ENCODE data around the gene GSTM2.

The GSTM2 gene

DNA sequence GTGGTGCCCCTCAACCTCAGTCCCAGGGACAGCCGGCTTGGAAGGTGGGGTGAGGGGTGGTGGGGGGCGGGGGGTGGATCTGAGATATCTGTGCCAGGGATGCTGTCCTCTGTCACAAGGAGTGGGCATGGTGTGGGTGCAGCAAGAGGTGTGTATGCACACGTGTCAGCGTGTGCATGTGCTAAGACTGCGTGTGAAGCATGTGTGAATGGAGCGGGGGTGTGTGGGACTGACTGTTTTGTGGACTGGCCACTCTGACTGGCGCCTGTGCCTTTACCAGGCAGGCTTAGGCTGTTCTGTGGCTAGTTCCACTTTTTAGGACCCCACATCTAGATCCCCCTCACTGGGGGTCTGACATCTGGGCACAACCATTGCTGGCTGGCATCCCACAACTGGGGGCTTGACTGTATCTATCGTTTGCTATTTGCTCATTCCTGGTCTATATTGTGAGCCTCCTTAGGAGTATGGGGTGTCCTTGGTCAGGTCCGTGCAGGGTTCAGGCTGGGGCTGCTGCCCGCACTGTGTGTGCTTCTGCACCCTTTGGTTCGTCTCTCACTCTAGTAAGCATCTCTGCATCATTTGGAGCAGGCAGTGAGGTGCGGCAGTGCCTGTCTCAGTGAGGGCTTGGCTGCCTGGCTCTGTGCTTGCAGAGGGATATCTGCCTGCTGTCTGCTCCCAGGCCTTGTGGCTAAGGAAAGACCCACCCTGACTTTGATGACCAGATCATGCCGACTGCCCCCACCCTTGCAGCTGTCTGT is 46.3 kb upstream of the GSTM2 start:
- TF ChIP-seq, protein P1, sequence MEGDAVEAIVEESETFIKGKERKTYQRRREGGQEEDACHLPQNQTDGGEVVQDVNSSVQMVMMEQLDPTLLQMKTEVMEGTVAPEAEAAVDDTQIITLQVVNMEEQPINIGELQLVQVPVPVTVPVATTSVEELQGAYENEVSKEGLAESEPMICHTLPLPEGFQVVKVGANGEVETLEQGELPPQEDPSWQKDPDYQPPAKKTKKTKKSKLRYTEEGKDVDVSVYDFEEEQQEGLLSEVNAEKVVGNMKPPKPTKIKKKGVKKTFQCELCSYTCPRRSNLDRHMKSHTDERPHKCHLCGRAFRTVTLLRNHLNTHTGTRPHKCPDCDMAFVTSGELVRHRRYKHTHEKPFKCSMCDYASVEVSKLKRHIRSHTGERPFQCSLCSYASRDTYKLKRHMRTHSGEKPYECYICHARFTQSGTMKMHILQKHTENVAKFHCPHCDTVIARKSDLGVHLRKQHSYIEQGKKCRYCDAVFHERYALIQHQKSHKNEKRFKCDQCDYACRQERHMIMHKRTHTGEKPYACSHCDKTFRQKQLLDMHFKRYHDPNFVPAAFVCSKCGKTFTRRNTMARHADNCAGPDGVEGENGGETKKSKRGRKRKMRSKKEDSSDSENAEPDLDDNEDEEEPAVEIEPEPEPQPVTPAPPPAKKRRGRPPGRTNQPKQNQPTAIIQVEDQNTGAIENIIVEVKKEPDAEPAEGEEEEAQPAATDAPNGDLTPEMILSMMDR (IDR thresholded peaks at IDR 0.05; ENCODE audit: control insufficient read depth, insufficient read depth, low read depth, low read length, missing control alignments) = no peak
- no peak for DNase-seq (ENCODE audit: low read depth)
- peak overlapping the region; percentile 89 for H3K4me3 ChIP-seq (ENCODE audit: control insufficient read depth, low read depth, low read length)

DNA sequence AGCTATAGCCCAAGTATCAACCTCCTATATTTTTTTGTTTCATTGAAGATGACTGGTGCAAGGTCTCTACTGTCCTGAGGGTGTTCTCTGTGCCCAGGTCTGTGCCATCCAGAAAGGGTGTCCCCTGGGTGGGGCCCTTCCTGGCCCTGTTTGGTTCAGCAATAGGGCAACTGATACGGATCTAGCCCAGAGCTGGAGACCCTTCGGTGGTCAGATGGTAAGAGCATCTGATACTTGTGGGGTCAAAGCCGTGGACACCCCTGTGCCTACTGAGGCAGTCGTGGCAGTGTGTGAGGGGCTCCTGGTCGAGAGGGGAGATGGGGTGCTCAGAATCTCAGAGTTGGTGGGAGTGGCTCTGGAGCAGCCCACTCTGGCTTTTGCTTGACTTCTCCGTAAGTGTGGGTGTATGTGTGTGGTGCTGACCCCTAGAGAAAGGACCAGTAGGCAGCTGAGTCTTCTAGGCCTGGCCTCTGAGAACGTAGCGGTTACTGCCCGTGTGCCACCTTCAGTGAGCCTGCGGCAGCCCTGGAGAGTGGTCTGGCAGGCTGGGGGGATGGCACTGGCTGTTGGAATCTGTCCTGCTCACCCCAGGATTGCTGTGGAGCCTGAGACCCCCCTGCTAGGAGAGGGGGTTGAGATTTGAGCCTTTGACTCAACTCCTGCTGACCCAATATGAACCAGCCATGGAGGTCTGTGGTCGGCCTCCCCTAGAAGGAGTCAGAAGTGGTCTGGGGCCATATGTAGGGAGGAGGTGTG is 45.5 kb upstream of the GSTM2 start:
- no peak for DNase-seq (ENCODE audit: low read depth)
- peak overlapping the region; percentile 89 for H3K4me3 ChIP-seq (ENCODE audit: control insufficient read depth, low read depth, low read length)
- TF ChIP-seq, protein P1 (IDR thresholded peaks at IDR 0.05; ENCODE audit: control insufficient read depth, insufficient read depth, low read depth, low read length, missing control alignments) = no peak

DNA sequence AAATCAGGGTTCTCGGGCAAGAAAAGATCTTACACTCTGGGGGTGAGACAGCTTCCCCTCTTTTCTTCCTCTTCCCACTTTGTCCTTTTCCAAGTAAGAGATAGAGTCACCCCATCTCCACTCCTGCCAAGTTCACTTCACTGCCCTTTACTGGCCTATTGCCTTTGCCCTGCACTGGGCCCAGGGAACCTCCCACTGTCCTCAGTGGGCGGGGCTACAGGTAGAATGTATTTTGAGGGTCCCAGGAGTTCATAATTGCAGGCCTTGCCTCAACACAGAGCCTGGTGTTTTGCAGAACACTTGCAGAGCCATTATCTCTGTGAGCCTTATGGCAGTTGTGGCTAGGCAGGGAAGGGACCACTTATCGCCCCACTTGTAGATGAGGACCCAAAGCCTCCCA is 45.0 kb upstream of the GSTM2 start:
- H3K4me3 ChIP-seq (ENCODE audit: control insufficient read depth, low read depth, low read length) = no peak overlapping the region
- no peak for DNase-seq (ENCODE audit: low read depth)
- TF ChIP-seq, protein P1 (IDR thresholded peaks at IDR 0.05; ENCODE audit: control insufficient read depth, insufficient read depth, low read depth, low read length, missing control alignments) = no peak

DNA sequence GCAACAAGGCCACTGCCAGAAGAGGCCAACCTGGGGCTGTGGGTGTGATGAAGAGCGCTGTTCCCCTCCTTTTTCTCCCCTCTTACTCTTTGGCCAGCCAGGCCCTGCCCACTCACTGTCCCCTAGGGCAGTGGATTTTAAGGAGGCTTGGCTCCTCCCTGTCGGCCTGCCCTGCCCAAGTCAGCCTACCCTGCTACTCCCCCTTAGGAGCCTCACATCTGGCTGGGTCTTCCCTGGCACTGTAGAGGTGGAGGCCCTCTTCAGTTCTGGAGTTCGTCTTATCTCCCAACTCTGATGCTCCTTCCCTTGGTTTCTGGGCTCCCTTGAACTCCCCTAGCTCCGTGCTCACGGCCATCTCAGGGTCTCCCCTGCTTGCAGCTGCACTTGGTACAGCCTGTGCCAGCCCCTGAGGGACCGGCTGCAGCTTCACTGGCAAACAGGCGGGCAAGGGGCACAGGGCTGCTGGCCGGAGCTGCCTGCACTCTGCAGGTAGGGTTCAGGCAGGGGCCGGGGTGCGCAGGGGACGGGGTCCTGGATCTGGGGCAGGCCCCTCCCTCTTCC is 44.2 kb upstream of the GSTM2 start:
- no peak overlapping the region for H3K4me3 ChIP-seq (ENCODE audit: control insufficient read depth, low read depth, low read length)
- DNase-seq (ENCODE audit: low read depth) = no peak
- TF ChIP-seq, protein P1 (IDR thresholded peaks at IDR 0.05; ENCODE audit: control insufficient read depth, insufficient read depth, low read depth, low read length, missing control alignments) = no peak

GRCh38 chr1:109624201-109625010 is 43.5 kb upstream of the GSTM2 start:
- no peak for DNase-seq (ENCODE audit: low read depth)
- TF ChIP-seq, protein P1 (IDR thresholded peaks at IDR 0.05; ENCODE audit: control insufficient read depth, insufficient read depth, low read depth, low read length, missing control alignments) = no peak
- H3K4me3 ChIP-seq (ENCODE audit: control insufficient read depth, low read depth, low read length) = no peak overlapping the region

GRCh38 chr1:109625176-109625575 is 42.7 kb upstream of the GSTM2 start:
- H3K4me3 ChIP-seq (ENCODE audit: control insufficient read depth, low read depth, low read length) = no peak overlapping the region
- DNase-seq (ENCODE audit: low read depth) = no peak
- TF ChIP-seq, protein P1 (IDR thresholded peaks at IDR 0.05; ENCODE audit: control insufficient read depth, insufficient read depth, low read depth, low read length, missing control alignments) = no peak

Measured in AG09309 (cell line).